Neural progenitor cell (in vitro differentiated cells): ENCODE data around the gene KIF3B.
"Not testable (repeated sequence)": the region's sequence is repeated elsewhere in the genome, so short reads cannot be mapped to it uniquely, and the experiment has no call there.

ENCODE experiments used
- EZH2 ChIP-seq: fragments of 200-600 bp; sonication (generic); IDR thresholded peaks from 2 replicates; pipeline ENCODE4 v1.6.1; 2017; ENCODE audit warnings: antibody characterized with exemption, mild to moderate bottlenecking, moderate library complexity
- EZH2phosphoT487 ChIP-seq: fragments of 200-600 bp; sonication (generic); IDR thresholded peaks from 2 replicates; pipeline ENCODE4 v1.6.1; 2017; ENCODE audit warnings: antibody characterized with exemption
- TF ChIP-seq, protein P1 (sequence below): fragments of 200-600 bp; sonication (generic); IDR thresholded peaks from 2 replicates; pipeline ENCODE4 v1.5.1; 2017; ENCODE audit warnings: antibody characterized with exemption, mild to moderate bottlenecking

GRCh38 chr20:32341053-32341452 lies 63.6 kb downstream of the KIF3B start:
- TF ChIP-seq, protein P1, sequence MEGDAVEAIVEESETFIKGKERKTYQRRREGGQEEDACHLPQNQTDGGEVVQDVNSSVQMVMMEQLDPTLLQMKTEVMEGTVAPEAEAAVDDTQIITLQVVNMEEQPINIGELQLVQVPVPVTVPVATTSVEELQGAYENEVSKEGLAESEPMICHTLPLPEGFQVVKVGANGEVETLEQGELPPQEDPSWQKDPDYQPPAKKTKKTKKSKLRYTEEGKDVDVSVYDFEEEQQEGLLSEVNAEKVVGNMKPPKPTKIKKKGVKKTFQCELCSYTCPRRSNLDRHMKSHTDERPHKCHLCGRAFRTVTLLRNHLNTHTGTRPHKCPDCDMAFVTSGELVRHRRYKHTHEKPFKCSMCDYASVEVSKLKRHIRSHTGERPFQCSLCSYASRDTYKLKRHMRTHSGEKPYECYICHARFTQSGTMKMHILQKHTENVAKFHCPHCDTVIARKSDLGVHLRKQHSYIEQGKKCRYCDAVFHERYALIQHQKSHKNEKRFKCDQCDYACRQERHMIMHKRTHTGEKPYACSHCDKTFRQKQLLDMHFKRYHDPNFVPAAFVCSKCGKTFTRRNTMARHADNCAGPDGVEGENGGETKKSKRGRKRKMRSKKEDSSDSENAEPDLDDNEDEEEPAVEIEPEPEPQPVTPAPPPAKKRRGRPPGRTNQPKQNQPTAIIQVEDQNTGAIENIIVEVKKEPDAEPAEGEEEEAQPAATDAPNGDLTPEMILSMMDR: not testable (repeated sequence)
- TF ChIP-seq EZH2, EZH2phosphoT487: not testable (repeated sequence)
